ENCODE data around the gene NUP43. TPM values are rescaled to one million over a fixed set of nuclear protein-coding genes. Genes with fewer than 3 reads are reported as not detected.
"Not testable (repeated sequence)": the region's sequence is repeated elsewhere in the genome, so short reads cannot be mapped to it uniquely, and the experiment has no call there.

NUP43 gene
- total RNA-seq, 4 donors from 2014 or later = 18.9 to 24.3 (median 22.6) TPM

DNA sequence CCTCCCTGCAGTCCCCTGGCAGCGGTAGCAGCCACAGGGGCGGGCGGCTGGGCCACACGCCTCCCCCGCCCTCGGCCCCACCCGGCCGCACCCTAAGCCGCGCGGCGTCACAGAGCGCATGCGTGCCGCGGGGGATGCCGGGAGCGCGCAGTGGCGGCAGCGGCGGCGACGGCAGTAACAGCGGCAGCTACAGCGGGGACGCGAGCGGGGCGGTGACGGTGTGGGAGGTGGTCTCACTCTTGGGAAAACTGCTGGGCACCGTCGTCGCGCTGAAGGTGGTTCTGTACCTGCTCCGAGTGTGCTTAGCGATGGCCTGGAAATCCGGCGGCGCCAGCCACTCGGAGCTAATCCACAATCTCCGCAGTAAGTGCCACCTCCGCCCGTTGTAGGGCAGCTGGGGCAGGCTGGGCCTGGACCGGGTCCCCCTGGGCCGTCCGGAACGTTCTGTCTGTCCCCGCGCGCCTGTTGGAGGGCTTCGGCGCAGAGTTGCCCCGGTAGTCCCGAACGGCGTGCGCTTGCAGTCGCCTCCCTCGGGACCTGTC is 3.3 kb upstream of the NUP43 start, which contains the start of gene PCMT1:
PCMT1 (plus strand) TSS at position 148 of the 542 bp plus-strand sequence; CDS start at position 309, 161 bp downstream.
- TF ChIP-seq EP300 (IDR thresholded peaks at IDR 0.05) (peak; percentile 37 to 92), CTCF (IDR thresholded peaks at IDR 0.05) (peak in 1 of 5 experiments; percentile 32), POLR2A (IDR thresholded peaks at IDR 0.05) (peak; percentile 33 to 75)
- Histone ChIP-seq H3K4me1 (peaks cover 0 to 63% (median 19%) of the 10 kb centered on the region in 4 donors), H3K27ac (peak within 1 kb of the TSS; percentile 81 to 94 (median 84)), H3K27me3 (no peaks in the 10 kb centered on the region), H3K4me3 (peak within 1 kb of the TSS; percentile 66 to 98 (median 82)), H3K36me3 (no peaks in the 10 kb centered on the region), H3K9me3 (no peaks in the 10 kb centered on the region)
- peak; percentile 70 to 83 for DNase-seq (ENCODE audit: low spot score in 2 of 2)
- WGBS, 2 donors = 0% methylated on average over 34 to 42 of the region's 60 CpGs

DNA sequence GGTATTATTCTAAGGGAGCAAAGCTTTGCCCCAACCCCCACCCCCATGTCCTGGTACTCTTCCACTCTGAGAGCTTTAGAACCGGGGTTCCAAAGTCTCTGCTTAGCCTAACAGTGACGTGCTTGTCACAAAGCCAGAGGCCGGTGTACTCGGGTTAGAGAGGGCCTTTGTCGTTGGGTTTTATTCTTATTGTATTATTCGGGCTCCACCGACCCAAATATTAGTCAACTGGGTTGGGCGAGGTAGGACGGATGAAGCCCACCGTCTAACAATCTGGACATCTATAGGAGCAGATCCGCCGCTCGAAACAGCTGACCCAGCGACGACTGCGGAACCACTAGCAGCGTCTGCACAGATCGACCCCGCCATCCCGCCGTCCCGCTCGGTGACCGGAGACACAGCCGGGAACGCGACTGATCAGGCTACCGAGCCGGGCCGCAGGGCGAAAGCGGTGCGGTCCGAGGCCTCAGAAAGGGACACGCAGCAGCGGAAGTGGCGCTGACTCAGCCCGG is 2.8 kb upstream of the NUP43 start:
- WGBS, 2 donors = 1% methylated on average over 15 of the region's 38 CpGs; no CpG with 5 or more reads in 1 of the 2 donors
- H3K9me3 ChIP-seq; DNase-seq (ENCODE audit: low spot score in 2 of 2); H3K27me3 ChIP-seq; H3K36me3 ChIP-seq: not testable (repeated sequence)
- Histone ChIP-seq H3K27ac (peak overlapping the region; percentile 81 to 94 (median 84)), H3K4me1 (peaks cover 0 to 65% (median 19%) of the 10 kb centered on the region in 4 donors), H3K4me3 (peak overlapping the region; percentile 66 to 98 (median 82))

DNA sequence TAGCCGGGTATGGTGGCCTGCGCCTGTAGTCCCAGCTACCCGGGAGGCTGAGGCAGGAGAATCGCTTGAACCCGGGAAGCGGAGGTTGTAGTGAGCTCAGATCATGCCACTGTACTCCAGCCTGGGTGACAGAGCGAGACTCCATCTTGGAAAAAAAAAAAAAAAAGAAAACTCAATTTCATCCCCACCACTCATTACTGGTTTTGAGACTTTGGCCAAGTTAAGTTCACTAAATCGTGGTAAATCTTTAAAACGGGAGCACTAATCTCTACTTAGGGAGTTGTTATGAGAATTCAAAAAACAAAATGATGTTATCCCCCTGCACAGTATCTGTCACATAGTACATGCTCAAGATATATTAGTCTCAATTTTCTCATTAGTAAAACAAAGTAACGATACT is 1.1 kb downstream of the NUP43 start:
- Histone ChIP-seq H3K36me3 (peaks cover 0 to 44% (median 10%) of the 10 kb centered on the region in 3 donors), H3K4me3 (peak overlapping the region in 2 of 4 donors; percentile 72 to 82), H3K4me1 (peaks cover 0 to 34% (median 6%) of the 10 kb centered on the region in 4 donors)
- not testable (repeated sequence) for H3K27ac ChIP-seq; H3K9me3 ChIP-seq; H3K27me3 ChIP-seq; DNase-seq (ENCODE audit: low spot score in 2 of 2)
- 76 to 82% methylated on average over 10 of the region's 10 CpGs for WGBS, 2 donors

GRCh38 chr6:149734915-149735314 is 11.4 kb downstream of the NUP43 start:
- TF ChIP-seq CTCF (IDR thresholded peaks at IDR 0.05) (no peak), POLR2A (IDR thresholded peaks at IDR 0.05) (no peak), EP300 (IDR thresholded peaks at IDR 0.05) (no peak)
- H3K4me3 ChIP-seq = no peak overlapping the region
- no peaks in the 10 kb centered on the region for H3K9me3 ChIP-seq
- H3K4me1 ChIP-seq = no peaks in the 10 kb centered on the region
- peaks cover 2 to 96% (median 10%) of the 10 kb centered on the region in 3 donors for H3K36me3 ChIP-seq
- 89 to 92% methylated on average over 1 of the region's 1 CpG for WGBS, 2 donors
- DNase-seq (ENCODE audit: low spot score in 2 of 2) = no peak
- no peaks in the 10 kb centered on the region for H3K27me3 ChIP-seq
- H3K27ac ChIP-seq = no peak overlapping the region

- no peak overlapping the region for H3K27ac ChIP-seq
- H3K36me3 ChIP-seq = peaks cover under 1 to 95% (median 5%) of the 10 kb centered on the region in 3 donors
- H3K9me3 ChIP-seq = no peaks in the 10 kb centered on the region
- H3K4me1 ChIP-seq = no peaks in the 10 kb centered on the region
- DNase-seq (ENCODE audit: low spot score in 2 of 2) = no peak
- WGBS, 2 donors = 93 to 96% methylated on average over 2 of the region's 2 CpGs
- no peaks in the 10 kb centered on the region for H3K27me3 ChIP-seq
- TF ChIP-seq CTCF (IDR thresholded peaks at IDR 0.05) (no peak), POLR2A (IDR thresholded peaks at IDR 0.05) (no peak), EP300 (IDR thresholded peaks at IDR 0.05) (no peak)
- H3K4me3 ChIP-seq = no peak overlapping the region
These were observed 13.1 kb downstream of the NUP43 start for GRCh38 chr6:149733089-149733720.

- H3K4me3 ChIP-seq = no peak overlapping the region
- WGBS, 2 donors = 85 to 97% methylated on average over 8 of the region's 8 CpGs
- H3K9me3 ChIP-seq = no peaks in the 10 kb centered on the region
- no peak overlapping the region for H3K27ac ChIP-seq
- TF ChIP-seq POLR2A (IDR thresholded peaks at IDR 0.05) (no peak), CTCF (IDR thresholded peaks at IDR 0.05) (no peak), EP300 (IDR thresholded peaks at IDR 0.05) (no peak)
- H3K4me1 ChIP-seq = no peaks in the 10 kb centered on the region
- H3K36me3 ChIP-seq = peaks cover 0 to 94% (median under 1%) of the 10 kb centered on the region in 3 donors
- DNase-seq (ENCODE audit: low spot score in 2 of 2) = no peak
- no peaks in the 10 kb centered on the region for H3K27me3 ChIP-seq
These were observed 16.5 kb downstream of the NUP43 start for GRCh38 chr6:149729824-149730223.

Measured in tibial nerve (tissue), 4 donors.